ENCODE results near the gene IGFLR1. TPM values are rescaled to one million over a fixed set of nuclear protein-coding genes. Genes with fewer than 3 reads are reported as not detected.

The IGFLR1 gene
- polyA plus RNA-seq, 3 donors, result 80.5 to 144 (median 119) TPM

DNA sequence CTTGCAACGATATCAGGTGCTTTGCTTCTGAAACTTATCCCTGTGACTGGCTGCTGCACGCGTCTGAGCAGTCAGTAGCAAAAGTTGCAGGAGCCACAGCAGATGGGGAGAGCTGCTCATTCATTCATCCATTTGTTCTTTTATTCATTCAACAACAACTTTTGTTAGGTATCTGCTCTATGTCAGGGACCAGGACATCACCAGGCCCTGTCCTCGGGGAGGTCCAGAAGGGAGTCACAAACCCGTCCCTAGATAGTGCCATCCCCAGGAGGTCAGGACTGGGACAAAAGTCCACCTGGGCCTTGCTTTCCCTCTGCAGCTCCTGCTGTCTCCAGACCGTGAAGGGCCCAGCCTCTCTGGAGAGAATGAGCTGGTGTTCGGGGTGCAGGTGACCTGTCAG is 35.7 kb upstream of the IGFLR1 start:
- Mint-ChIP-seq H3K36me3 (peaks cover 25 to 42% of the 10 kb centered on the region in 2 donors), H3K4me3 (no peak overlapping the region), H3K9me3 (no peaks in the 10 kb centered on the region), H3K4me1 (peaks cover 23% of the 10 kb centered on the region), H3K27me3 (ENCODE audit: low read depth in 3 of 3) (peaks cover 0 to 5% (median 4%) of the 10 kb centered on the region in 3 donors), H3K27ac (no peak overlapping the region)
- TF ChIP-seq, protein P1, sequence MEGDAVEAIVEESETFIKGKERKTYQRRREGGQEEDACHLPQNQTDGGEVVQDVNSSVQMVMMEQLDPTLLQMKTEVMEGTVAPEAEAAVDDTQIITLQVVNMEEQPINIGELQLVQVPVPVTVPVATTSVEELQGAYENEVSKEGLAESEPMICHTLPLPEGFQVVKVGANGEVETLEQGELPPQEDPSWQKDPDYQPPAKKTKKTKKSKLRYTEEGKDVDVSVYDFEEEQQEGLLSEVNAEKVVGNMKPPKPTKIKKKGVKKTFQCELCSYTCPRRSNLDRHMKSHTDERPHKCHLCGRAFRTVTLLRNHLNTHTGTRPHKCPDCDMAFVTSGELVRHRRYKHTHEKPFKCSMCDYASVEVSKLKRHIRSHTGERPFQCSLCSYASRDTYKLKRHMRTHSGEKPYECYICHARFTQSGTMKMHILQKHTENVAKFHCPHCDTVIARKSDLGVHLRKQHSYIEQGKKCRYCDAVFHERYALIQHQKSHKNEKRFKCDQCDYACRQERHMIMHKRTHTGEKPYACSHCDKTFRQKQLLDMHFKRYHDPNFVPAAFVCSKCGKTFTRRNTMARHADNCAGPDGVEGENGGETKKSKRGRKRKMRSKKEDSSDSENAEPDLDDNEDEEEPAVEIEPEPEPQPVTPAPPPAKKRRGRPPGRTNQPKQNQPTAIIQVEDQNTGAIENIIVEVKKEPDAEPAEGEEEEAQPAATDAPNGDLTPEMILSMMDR (IDR thresholded peaks at IDR 0.05), result no peak
- H2AFZ ChIP-seq (ENCODE audit: insufficient read depth, low read depth, low read length, poor library complexity, severe bottlenecking), result no peak overlapping the region
- peaks cover 22 to 29% of the 10 kb centered on the region in 2 donors for H3K36me3 ChIP-seq (replicated peaks in 1 of 2; ENCODE audit: control insufficient read depth in 1 of 2, insufficient read depth in 2 of 2, low read length in 2 of 2)
- peaks cover 20% of the 10 kb centered on the region for H3K79me2 ChIP-seq (ENCODE audit: insufficient read depth, low read length)
- intact Hi-C loops (cut with micrococcal nuclease), result loop anchor here in 1 of 2 donors (5.0 to 10.0 kb wide), 3 partner anchors 36 to 277 kb away; partner anchors contain the start of genes IGFLR1, THAP8 and WDR62
- no peak overlapping the region for H3K27ac ChIP-seq (ENCODE audit: low read depth in 1 of 2, low read length in 2 of 2)
- no peaks in the 10 kb centered on the region for H3K9me3 ChIP-seq (replicated peaks in 1 of 2; ENCODE audit: control insufficient read depth in 1 of 2, insufficient read depth in 1 of 2, low read length in 2 of 2)
- H3K4me2 ChIP-seq (replicated peaks; ENCODE audit: extremely low read depth, low read length, poor library complexity, severe bottlenecking), result no peak overlapping the region
- WGBS (ENCODE audit: insufficient coverage), result 81% methylated on average over 6 of the region's 7 CpGs
- no peak overlapping the region for H3K4me3 ChIP-seq (replicated peaks in 1 of 3; ENCODE audit: low read depth in 2 of 3, low read length in 3 of 3)
- no peak for DNase-seq
- no peaks in the 10 kb centered on the region for H4K20me1 ChIP-seq (ENCODE audit: insufficient read depth, low read length)
- no peaks in the 10 kb centered on the region for H3K27me3 ChIP-seq (ENCODE audit: control insufficient read depth in 2 of 2, insufficient read depth in 2 of 2, low read length in 2 of 2)
- no peak overlapping the region for H3K9ac ChIP-seq (ENCODE audit: insufficient read depth, low read length, poor library complexity, severe bottlenecking)
- H3K4me1 ChIP-seq (ENCODE audit: control insufficient read depth in 1 of 2, insufficient read depth in 2 of 2, low read length in 2 of 2), result peaks cover 14 to 19% of the 10 kb centered on the region in 2 donors

DNA sequence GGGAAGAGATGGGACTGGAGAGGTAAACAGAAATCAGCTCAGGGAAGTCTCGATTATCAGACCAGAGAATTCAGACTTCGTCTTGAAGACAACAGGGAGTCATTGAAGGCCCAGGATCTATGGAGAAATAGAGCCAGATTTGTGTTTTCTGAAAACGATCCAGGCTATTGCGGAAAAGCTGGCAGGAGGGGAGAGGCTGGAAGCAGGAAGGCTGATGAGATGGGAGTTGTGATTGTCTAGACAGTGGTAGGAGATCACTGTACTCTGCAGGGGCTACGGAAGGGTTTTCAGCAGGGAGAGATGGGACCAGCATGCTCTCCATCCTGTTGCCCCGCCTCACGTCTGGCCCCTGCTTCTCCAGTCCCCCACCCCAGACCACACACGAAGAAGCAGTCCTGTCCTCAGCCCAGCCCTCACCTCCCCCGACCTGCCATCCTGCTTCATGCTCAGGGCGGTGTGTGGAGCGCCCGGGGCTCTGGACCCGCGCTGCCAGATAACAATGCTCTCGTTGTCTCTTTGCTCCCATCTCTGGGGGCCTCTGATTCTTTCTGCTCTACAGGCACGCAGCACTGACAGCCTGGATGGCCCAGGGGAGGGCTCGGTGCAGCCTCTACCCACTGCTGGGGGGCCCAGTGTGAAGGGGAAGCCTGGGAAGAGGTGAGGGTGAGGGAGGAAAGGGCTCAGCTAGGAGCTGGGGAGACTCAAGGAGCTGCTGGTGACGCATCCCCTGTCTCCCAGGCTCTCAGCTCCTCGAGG is 35.0 kb upstream of the IGFLR1 start:
- Histone ChIP-seq H3K27ac (ENCODE audit: low read depth in 1 of 2, low read length in 2 of 2) (no peak overlapping the region), H3K27me3 (ENCODE audit: control insufficient read depth in 2 of 2, insufficient read depth in 2 of 2, low read length in 2 of 2) (no peaks in the 10 kb centered on the region), H3K4me2 (replicated peaks; ENCODE audit: extremely low read depth, low read length, poor library complexity, severe bottlenecking) (no peak overlapping the region), H3K4me3 (replicated peaks in 1 of 3; ENCODE audit: low read depth in 2 of 3, low read length in 3 of 3) (no peak overlapping the region), H4K20me1 (ENCODE audit: insufficient read depth, low read length) (no peaks in the 10 kb centered on the region), H3K4me1 (ENCODE audit: control insufficient read depth in 1 of 2, insufficient read depth in 2 of 2, low read length in 2 of 2) (peaks cover 14 to 19% of the 10 kb centered on the region in 2 donors), H3K36me3 (replicated peaks in 1 of 2; ENCODE audit: control insufficient read depth in 1 of 2, insufficient read depth in 2 of 2, low read length in 2 of 2) (peaks cover 16 to 22% of the 10 kb centered on the region in 2 donors), H3K9me3 (replicated peaks in 1 of 2; ENCODE audit: control insufficient read depth in 1 of 2, insufficient read depth in 1 of 2, low read length in 2 of 2) (no peaks in the 10 kb centered on the region), H2AFZ (ENCODE audit: insufficient read depth, low read depth, low read length, poor library complexity, severe bottlenecking) (no peak overlapping the region), H3K9ac (ENCODE audit: insufficient read depth, low read length, poor library complexity, severe bottlenecking) (no peak overlapping the region), H3K79me2 (ENCODE audit: insufficient read depth, low read length) (peaks cover 20% of the 10 kb centered on the region)
- H3K4me3 Mint-ChIP-seq, result no peak overlapping the region
- DNase-seq, result no peak
- peaks cover 23% of the 10 kb centered on the region for H3K4me1 Mint-ChIP-seq
- peaks cover 19 to 35% of the 10 kb centered on the region in 2 donors for H3K36me3 Mint-ChIP-seq
- TF ChIP-seq, protein P1 (IDR thresholded peaks at IDR 0.05), result no peak
- intact Hi-C loops (cut with micrococcal nuclease), result loop anchor here in 1 of 2 donors (5.0 to 10.0 kb wide), 3 partner anchors 35 to 278 kb away; partner anchors contain the start of genes IGFLR1, THAP8 and WDR62
- peaks cover 0 to 5% (median 4%) of the 10 kb centered on the region in 3 donors for H3K27me3 Mint-ChIP-seq (ENCODE audit: low read depth in 3 of 3)
- no peaks in the 10 kb centered on the region for H3K9me3 Mint-ChIP-seq
- no peak overlapping the region for H3K27ac Mint-ChIP-seq
- WGBS (ENCODE audit: insufficient coverage), result 91% methylated on average over 14 of the region's 19 CpGs
